SK-N-MC (cell line): Measurements from ENCODE around the gene GRPEL2.

Source experiments
- DNase-seq: peaks from one replicate; pipeline ENCODE4 v3.0.0-alpha.2; 2011; ENCODE audit warnings: low read depth, low spot score
- H3K27ac ChIP-seq: fragments of 200-600 bp; sonication (generic); 2 replicates; pipeline ENCODE4 v1.5.1; 2016; ENCODE audit warnings: mixed run types
- H3K36me3 ChIP-seq: fragments of 200-600 bp; sonication (generic); 2 replicates; pipeline ENCODE4 v1.6.1; 2017; ENCODE audit warnings: antibody characterized with exemption, low read length, mixed read lengths; ENCODE audit not compliant: insufficient read depth
- H3K4me3 ChIP-seq: fragments of 200-600 bp; sonication (generic); 2 replicates; pipeline ENCODE4 v1.5.1; 2016
- H3K9ac ChIP-seq: fragments of 200-600 bp; sonication (generic); 2 replicates; pipeline ENCODE4 v1.8.0; 2017; ENCODE audit warnings: mixed run types, mixed read lengths; ENCODE audit not compliant: insufficient read length
- H3K9me3 ChIP-seq: fragments of 200-600 bp; sonication (generic); 2 replicates; pipeline ENCODE4 v1.6.1; 2017; ENCODE audit warnings: low read depth, mild to moderate bottlenecking, antibody characterized with exemption, low read length, moderate library complexity, mixed read lengths
- EZH2 ChIP-seq: fragments of 200-600 bp; sonication (generic); IDR thresholded peaks from one replicate; pipeline ENCODE4 v1.6.1; 2017; ENCODE audit warnings: antibody characterized with exemption
- FOXP2 ChIP-seq: optimal IDR thresholded peaks from 2 replicates; pipeline ENCODE3; 2011; ENCODE audit warnings: mild to moderate bottlenecking, moderate library complexity; ENCODE audit not compliant: insufficient read depth; ENCODE audit errors: extremely low read length, control extremely low read depth
- POLR2AphosphoS5 ChIP-seq: IDR thresholded peaks from 2 replicates; pipeline ENCODE4 v1.6.1; 2012; ENCODE audit warnings: mild to moderate bottlenecking, low read depth, low read length, borderline replicate concordance

GRPEL2 gene

DNA sequence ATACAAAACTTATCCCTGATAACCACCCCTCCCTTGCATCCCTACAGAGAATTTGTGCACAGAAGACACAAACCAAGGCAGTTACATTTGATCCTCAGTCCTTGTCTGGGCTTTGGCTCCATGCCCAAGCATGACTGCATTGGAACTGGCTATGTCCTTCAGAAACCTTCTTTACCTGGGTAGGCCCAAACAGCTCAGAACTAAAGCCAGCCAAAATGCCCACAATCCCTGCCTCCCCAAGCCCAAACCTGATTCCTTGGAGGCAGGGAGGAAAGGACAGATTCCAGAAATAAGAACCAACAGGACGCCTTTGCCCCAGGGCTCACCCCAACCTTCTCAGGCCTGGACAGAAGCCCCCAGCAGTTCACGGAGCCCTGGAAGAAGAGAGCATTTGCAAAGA lies 25.6 kb downstream of the GRPEL2 start:
- TF ChIP-seq EZH2: no peak
- TF ChIP-seq FOXP2: no peak
- TF ChIP-seq POLR2AphosphoS5: no peak

DNA sequence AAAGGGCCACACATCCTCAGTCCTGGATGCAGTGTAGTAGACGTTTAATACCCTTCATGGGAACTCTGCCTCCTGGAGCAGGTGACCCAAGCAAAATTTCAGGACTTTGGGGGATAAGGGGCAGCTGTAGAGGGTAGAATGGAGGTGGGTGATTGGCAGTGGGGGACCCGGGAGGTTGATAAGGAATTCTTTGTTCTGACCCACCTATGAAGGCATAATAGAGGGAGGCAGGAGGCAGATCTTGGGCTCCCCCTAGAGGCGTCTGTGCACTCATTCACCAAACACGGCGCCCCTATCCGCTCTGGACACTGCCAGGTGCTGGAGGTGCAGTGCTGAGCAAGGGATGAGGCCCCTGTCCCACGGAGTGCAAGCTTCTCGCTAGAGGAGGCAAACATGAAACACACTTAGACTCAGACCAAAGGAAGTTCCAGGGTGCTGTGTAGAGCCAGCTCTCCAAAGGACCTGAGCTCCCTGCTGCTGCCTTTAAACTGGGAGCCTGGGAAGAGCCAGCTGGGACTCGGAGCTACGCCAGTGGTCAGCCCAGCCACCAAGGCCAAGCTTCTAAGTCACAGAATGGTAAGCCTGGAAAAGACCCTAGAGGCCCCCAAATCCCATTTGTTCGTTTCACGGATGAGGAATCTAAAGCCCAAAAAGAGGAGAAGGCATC lies 26.1 kb downstream of the GRPEL2 start:
- H3K36me3 ChIP-seq: no peaks in the 10 kb centered on the region
- no peak for DNase-seq
- TF ChIP-seq EZH2: no peak
- no peak for TF ChIP-seq POLR2AphosphoS5
- no peak for TF ChIP-seq FOXP2
- no peak overlapping the region for H3K4me3 ChIP-seq
- H3K9ac ChIP-seq: no peak overlapping the region
- H3K9me3 ChIP-seq: no peaks in the 10 kb centered on the region
- no peak overlapping the region for H3K27ac ChIP-seq

More for the DNA sequence above, 25.6 kb downstream of the GRPEL2 start:
- Histone ChIP-seq H3K36me3 (no peaks in the 10 kb centered on the region), H3K4me3 (no peak overlapping the region), H3K9ac (no peak overlapping the region), H3K27ac (no peak overlapping the region), H3K9me3 (no peaks in the 10 kb centered on the region)
- no peak for DNase-seq

DNA sequence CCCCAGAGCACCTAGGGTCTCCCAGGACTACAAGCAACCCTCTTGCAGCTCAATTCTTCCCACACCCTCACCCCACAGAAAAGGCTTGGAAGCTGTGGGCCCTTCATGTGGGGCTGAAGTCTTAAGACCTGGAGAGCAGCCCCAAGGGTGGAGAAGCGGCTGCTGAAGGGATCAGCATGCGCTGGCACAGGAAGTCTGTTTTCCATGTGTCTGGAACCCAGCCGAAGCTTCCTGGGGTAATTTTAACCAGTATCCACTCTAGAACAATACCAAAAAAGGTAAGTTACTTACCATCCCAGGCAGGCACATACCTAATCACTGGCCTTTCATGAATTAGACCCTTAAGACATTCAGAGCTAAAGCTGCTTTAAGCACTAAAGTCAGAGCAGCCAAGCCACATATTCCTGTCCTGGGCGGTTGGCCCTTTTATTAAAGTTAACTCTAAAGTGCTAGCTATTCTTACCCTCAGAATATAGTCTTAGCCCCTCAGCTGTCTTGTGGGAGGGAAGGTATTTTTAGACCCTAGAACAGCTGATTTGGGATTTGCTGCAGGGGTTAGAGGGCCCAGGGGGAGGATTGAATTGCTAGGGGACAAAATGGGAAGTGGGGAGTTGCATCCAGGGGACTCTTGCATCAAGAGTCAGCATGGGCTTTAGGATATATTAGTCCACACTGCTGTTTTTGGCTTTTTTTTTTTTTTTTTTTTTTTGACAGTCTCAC lies 26.9 kb downstream of the GRPEL2 start:
- no peak overlapping the region for H3K9ac ChIP-seq
- DNase-seq: no peak
- no peaks in the 10 kb centered on the region for H3K36me3 ChIP-seq
- TF ChIP-seq EZH2 (no peak), POLR2AphosphoS5 (no peak), FOXP2 (no peak)
- H3K9me3 ChIP-seq: no peaks in the 10 kb centered on the region
- no peak overlapping the region for H3K27ac ChIP-seq
- H3K4me3 ChIP-seq: no peak overlapping the region

DNA sequence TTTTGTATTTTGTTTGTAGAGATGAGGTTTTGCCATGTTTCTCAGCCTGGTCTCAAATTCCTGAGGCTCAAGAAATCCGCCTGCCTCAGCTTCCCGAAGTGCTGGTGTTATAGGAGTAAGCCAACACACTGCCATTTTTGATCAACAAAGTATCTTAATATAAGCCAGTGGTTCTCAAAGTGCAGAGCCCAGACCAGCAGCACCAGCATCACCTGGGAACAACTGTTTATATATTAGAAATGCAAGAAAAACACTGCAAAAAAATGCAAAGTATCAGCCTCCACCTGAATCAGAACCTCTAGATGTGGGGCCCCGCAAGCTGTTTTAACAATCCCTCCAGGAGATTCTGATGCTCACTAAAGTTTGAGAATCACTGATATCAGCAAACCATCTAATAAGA lies 27.6 kb downstream of the GRPEL2 start:
- Histone ChIP-seq H3K9me3 (no peaks in the 10 kb centered on the region), H3K9ac (no peak overlapping the region), H3K36me3 (no peaks in the 10 kb centered on the region), H3K27ac (no peak overlapping the region), H3K4me3 (no peak overlapping the region)
- DNase-seq: no peak
- TF ChIP-seq EZH2 (no peak), FOXP2 (no peak), POLR2AphosphoS5 (no peak)

DNA sequence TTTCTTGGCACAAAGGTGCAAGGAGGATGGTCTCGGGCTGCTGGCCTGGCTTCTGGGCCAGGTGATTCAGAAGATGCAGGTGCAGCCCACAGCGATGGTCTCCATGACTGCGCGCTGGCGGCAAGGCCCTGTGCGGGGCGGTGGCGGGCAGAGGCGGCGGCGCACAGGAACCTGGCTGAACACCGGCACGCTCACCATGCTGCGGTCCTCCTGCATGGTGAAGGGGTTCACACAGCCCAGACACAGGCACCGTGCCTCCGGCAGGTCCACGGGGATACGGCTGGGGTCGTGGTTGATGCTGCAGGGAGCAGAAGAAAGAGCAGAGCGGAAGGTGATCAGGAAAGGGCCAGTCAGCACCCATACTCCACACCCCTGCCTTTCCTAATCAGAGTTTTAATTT lies 29.0 kb downstream of the GRPEL2 start:
- no peak overlapping the region for H3K9ac ChIP-seq
- H3K4me3 ChIP-seq: no peak overlapping the region
- TF ChIP-seq POLR2AphosphoS5 (no peak), EZH2 (no peak), FOXP2 (no peak)
- no peak overlapping the region for H3K27ac ChIP-seq
- no peaks in the 10 kb centered on the region for H3K36me3 ChIP-seq
- no peak for DNase-seq
- no peaks in the 10 kb centered on the region for H3K9me3 ChIP-seq

DNA sequence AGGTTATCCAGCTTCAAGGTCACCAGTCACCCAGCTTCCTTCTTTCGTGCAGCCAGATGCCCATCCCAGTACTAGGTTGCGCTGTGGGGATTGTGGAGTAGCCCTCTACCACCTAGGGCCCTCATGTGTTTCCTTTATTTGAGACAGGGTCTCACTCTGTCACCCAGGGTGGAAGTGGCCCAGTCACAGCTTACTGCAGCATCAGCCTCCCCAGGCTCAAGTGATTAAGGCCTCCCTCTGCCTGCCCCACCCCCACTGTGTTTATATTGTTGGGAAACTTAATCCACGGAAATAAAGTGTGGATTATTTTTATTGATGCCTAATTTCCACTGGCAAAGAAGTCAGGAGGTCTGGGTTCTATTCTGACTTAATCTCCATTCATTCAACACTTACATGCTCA lies 29.5 kb downstream of the GRPEL2 start:
- Histone ChIP-seq H3K4me3 (no peak overlapping the region), H3K9me3 (no peaks in the 10 kb centered on the region), H3K36me3 (no peaks in the 10 kb centered on the region), H3K9ac (no peak overlapping the region), H3K27ac (no peak overlapping the region)
- DNase-seq: no peak
- TF ChIP-seq POLR2AphosphoS5: no peak
- no peak for TF ChIP-seq FOXP2
- TF ChIP-seq EZH2: no peak

DNA sequence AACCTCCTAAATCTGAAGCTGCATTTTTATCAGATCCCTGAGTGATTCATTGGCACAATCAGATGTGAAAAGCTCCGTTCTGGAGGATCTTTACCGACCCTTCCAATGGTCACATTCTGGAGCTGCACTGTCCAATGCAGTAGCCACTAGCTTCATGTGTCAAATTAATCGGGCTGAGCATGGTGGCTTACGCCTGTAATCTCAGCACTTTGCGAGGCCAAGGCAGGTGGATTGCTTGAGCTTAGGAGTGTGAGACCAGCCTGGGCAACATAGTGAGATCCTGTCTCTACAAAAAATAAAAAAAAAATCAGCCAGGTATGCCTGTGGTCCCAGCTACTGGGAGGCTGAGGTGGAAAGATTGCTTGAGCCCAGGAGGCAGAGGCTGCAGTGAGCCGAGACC lies 30.1 kb downstream of the GRPEL2 start:
- no peak for DNase-seq
- H3K9ac ChIP-seq: no peak overlapping the region
- H3K9me3 ChIP-seq: no peaks in the 10 kb centered on the region
- H3K36me3 ChIP-seq: no peaks in the 10 kb centered on the region
- TF ChIP-seq EZH2 (no peak), POLR2AphosphoS5 (no peak), FOXP2 (no peak)
- no peak overlapping the region for H3K27ac ChIP-seq
- H3K4me3 ChIP-seq: no peak overlapping the region

DNA sequence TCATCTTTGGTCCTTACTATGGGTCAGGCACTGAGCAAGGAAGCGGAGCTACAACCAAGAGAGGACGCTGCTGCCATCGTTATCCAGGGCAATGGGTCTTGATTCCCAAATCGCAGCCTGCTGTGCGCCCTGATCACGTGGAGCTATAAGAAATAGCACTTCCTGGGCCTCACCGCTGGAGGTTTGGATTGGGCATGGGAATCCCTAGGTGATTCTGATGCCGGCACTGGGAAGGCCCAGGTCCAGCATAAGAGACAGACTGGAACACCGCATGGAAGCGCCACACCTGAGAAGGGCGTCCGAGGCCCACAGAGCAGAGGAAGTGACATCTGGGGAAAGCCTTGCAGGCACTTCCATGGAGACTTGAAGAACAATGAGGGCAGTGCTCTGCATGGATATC lies 30.8 kb downstream of the GRPEL2 start:
- H3K9me3 ChIP-seq: no peaks in the 10 kb centered on the region
- H3K4me3 ChIP-seq: no peak overlapping the region
- no peak for DNase-seq
- no peak overlapping the region for H3K27ac ChIP-seq
- H3K9ac ChIP-seq: no peak overlapping the region
- no peaks in the 10 kb centered on the region for H3K36me3 ChIP-seq
- no peak for TF ChIP-seq FOXP2
- TF ChIP-seq EZH2: no peak
- no peak for TF ChIP-seq POLR2AphosphoS5
